Calu3 (cell line): ENCODE results near the gene SDC3. TPM values are rescaled to one million over a fixed set of nuclear protein-coding genes. Genes with fewer than 3 reads are reported as not detected.

ENCODE experiments used
- BruUV-seq: library from RNA; stranded (reverse); fragments of 400-500 nt; replicated peaks from 2 replicates; lab custom pipeline; 2021; lab: Mats Ljungman, UMichigan
- CTCF ChIA-PET: fragments of 300-600 bp; sonication (Branson Sonifier 250); formaldehyde crosslinking; loops from one replicate; lab custom pipeline; 2022; ENCODE audit warnings: antibody characterized with exemption; lab: Charles Lee
- DNase-seq: peaks from one replicate; pipeline ENCODE4 v3.0.0; 2022
- H3K27ac Mint-ChIP-seq: one replicate; pipeline ENCODE4 v1.8.0; 2022; ENCODE audit warnings: mixed read lengths; ENCODE audit not compliant: unreplicated experiment
- H3K27me3 Mint-ChIP-seq: one replicate; pipeline ENCODE4 v1.8.0; 2022; ENCODE audit warnings: mixed read lengths; ENCODE audit not compliant: unreplicated experiment
- H3K36me3 Mint-ChIP-seq: one replicate; pipeline ENCODE4 v1.8.0; 2022; ENCODE audit warnings: mild to moderate bottlenecking, moderate library complexity, mixed read lengths; ENCODE audit not compliant: insufficient read depth, unreplicated experiment
- H3K4me1 Mint-ChIP-seq: one replicate; pipeline ENCODE4 v1.8.0; 2022; ENCODE audit warnings: mild to moderate bottlenecking, low read depth, mixed read lengths; ENCODE audit not compliant: unreplicated experiment
- H3K4me3 Mint-ChIP-seq: one replicate; pipeline ENCODE4 v1.8.0; 2022; ENCODE audit warnings: mild to moderate bottlenecking, low read depth, moderate library complexity, mixed read lengths; ENCODE audit not compliant: unreplicated experiment
- H3K9me3 Mint-ChIP-seq: one replicate; pipeline ENCODE4 v1.8.0; 2022; ENCODE audit warnings: low read depth, mixed read lengths; ENCODE audit not compliant: unreplicated experiment
- CTCF ChIP-seq: fragments of 200-600 bp; IDR thresholded peaks from one replicate; pipeline ENCODE4 v1.8.0; 2022; ENCODE audit warnings: antibody characterized with exemption; ENCODE audit not compliant: unreplicated experiment
- intact Hi-C: fragments of 100-400 bp; cut with micrococcal nuclease; formaldehyde crosslinking; loops from one replicate; pipeline ENCODE4 v1.10.0; 2022; ENCODE audit not compliant: unreplicated experiment
- total RNA-seq: library from RNA; stranded (reverse); gene quantifications from 2 replicates; pipeline ENCODE4 v1.2.3, GENCODE V29; 2022

SDC3 gene
- total RNA-seq, 1 experiment from 2014 or later, result 15.0 TPM

- H3K4me1 Mint-ChIP-seq, result peaks cover 12% of the 10 kb centered on the region
- H3K4me3 Mint-ChIP-seq, result no peak overlapping the region
- CTCF ChIA-PET, result no interaction called here
- intact Hi-C loops, result no loop called here
- TF ChIP-seq CTCF, result no peak
- no peak for DNase-seq
- no TSS peak for BruUV-seq
- H3K27ac Mint-ChIP-seq, result no peak overlapping the region
- no peaks in the 10 kb centered on the region for H3K27me3 Mint-ChIP-seq
- no peaks in the 10 kb centered on the region for H3K36me3 Mint-ChIP-seq
- H3K9me3 Mint-ChIP-seq, result no peaks in the 10 kb centered on the region
Measured at GRCh38 chr1:30878016-30878415, 30.5 kb downstream of the SDC3 start.

GRCh38 chr1:30877205-30877912 lies 31.2 kb downstream of the SDC3 start:
- BruUV-seq, result no TSS peak
- no peak for TF ChIP-seq CTCF
- CTCF ChIA-PET, result no interaction called here
- H3K4me1 Mint-ChIP-seq, result peaks cover 12% of the 10 kb centered on the region
- H3K9me3 Mint-ChIP-seq, result no peaks in the 10 kb centered on the region
- H3K27me3 Mint-ChIP-seq, result no peaks in the 10 kb centered on the region
- no peak overlapping the region for H3K4me3 Mint-ChIP-seq
- no peak overlapping the region for H3K27ac Mint-ChIP-seq
- DNase-seq, result no peak
- no peaks in the 10 kb centered on the region for H3K36me3 Mint-ChIP-seq
- intact Hi-C loops, result no loop called here

GRCh38 chr1:30876451-30877204 lies 31.9 kb downstream of the SDC3 start:
- H3K27ac Mint-ChIP-seq, result no peak overlapping the region

GRCh38 chr1:30875916-30876315 lies 32.6 kb downstream of the SDC3 start:
- intact Hi-C loops, result no loop called here
- Mint-ChIP-seq H3K4me1 (peaks cover 12% of the 10 kb centered on the region), H3K27me3 (no peaks in the 10 kb centered on the region), H3K4me3 (no peak overlapping the region), H3K27ac (no peak overlapping the region), H3K9me3 (no peaks in the 10 kb centered on the region), H3K36me3 (peaks cover 6% of the 10 kb centered on the region)
- TF ChIP-seq CTCF, result no peak
- CTCF ChIA-PET, result no interaction called here
- no TSS peak for BruUV-seq
- DNase-seq, result no peak

More at GRCh38 chr1:30876451-30877204, 31.9 kb downstream of the SDC3 start:
- TF ChIP-seq CTCF, result no peak
- peaks cover 12% of the 10 kb centered on the region for H3K4me1 Mint-ChIP-seq
- H3K36me3 Mint-ChIP-seq, result peaks cover 6% of the 10 kb centered on the region
- H3K9me3 Mint-ChIP-seq, result no peaks in the 10 kb centered on the region
- H3K27me3 Mint-ChIP-seq, result no peaks in the 10 kb centered on the region
- BruUV-seq, result no TSS peak
- intact Hi-C loops, result no loop called here
- no peak overlapping the region for H3K4me3 Mint-ChIP-seq
- CTCF ChIA-PET, result no interaction called here
- no peak for DNase-seq
